Activated T-helper 2 cell treated with anti-CD3 and anti-CD28 coated beads, Interferon-gamma antibody, Interleukin-2, Interleukin-4, amounts not matched to agents 10 μg/mL and 5 μg/mL and 100 μg/mL, durations not matched to agents 14 hours and 24 hours and 36 hours (primary cell): ENCODE measurements around the gene RAPSN. TPM values are rescaled to one million over a fixed set of nuclear protein-coding genes. Genes with fewer than 3 reads are reported as not detected.

Experiments
- DNase-seq: peaks from one replicate; pipeline ENCODE4 v3.0.0; 2021; ENCODE audit warnings: low spot score
- H3K27ac Mint-ChIP-seq: one replicate; pipeline ENCODE4 v1.8.0; 2021; ENCODE audit warnings: mixed read lengths
- H3K27me3 Mint-ChIP-seq: one replicate; pipeline ENCODE4 v1.8.0; 2021; ENCODE audit warnings: low read depth, mixed read lengths
- H3K36me3 Mint-ChIP-seq: one replicate; pipeline ENCODE4 v1.8.0; 2021; ENCODE audit warnings: low read depth, mixed read lengths
- H3K4me1 Mint-ChIP-seq: one replicate; pipeline ENCODE4 v1.8.0; 2021; ENCODE audit warnings: low read depth, mixed read lengths
- H3K4me3 Mint-ChIP-seq: one replicate; pipeline ENCODE4 v1.8.0; 2021; ENCODE audit warnings: low read depth, mild to moderate bottlenecking, moderate library complexity, mixed read lengths
- H3K9me3 Mint-ChIP-seq: one replicate; pipeline ENCODE4 v1.8.0; 2021; ENCODE audit warnings: mixed read lengths
- intact Hi-C: fragments of 100-400 bp; cut with micrococcal nuclease; formaldehyde crosslinking; loops from one replicate; pipeline ENCODE4 v1.15.1; 2023
- total RNA-seq: library from RNA; stranded (reverse); gene quantifications from 2 replicates; pipeline ENCODE4 v1.2.3, GENCODE V29; 2022

RAPSN gene
- total RNA-seq, 1 donor from 2014 or later = 0.18 TPM

DNA sequence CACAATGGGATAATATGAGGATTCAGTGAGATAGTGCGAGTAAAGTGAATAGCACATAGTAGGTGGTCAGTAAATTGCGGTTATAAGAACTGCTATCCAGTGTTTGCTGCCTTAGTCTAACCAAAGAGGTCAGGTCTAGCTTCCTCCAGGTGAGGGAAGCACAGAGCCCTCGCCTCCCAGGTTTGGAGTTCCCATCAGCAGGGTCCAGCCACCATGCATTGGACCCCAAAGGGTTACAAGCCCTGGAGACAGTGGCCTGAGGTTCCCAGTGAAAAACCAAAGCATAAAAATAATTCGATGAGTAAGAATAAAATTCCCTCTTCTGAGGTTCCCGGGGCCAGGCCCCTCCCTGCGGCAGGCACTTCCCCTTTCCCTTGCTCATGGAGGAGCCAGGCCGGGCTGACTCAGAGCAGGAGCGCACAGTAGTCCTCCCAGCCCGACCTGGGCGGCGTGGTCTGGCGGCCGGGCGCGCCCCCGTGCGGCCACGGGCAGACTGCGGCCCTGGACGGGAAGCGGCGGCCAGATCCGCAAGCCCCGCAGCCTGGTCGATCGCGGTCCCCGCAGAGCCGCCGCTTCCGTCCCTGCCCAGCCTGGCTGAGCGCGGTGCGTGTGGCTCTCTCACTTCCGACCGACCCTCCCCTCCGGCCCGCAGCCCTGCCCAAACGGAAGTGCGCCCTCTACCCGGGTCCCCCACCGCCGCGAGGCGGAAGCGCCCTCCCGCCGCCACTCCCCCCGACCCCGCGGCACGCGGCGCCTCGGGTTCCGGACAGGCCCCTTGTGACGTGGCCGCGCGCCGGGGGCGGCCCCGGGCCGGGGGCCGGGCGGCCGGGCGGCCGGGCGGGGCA lies 41.0 kb downstream of the RAPSN start, which contains the start of gene SLC39A13:
TSS of gene SLC39A13 (plus strand) at position 845 of the 845 bp plus-strand sequence. CDS start 1,505 bp downstream, outside the sequence.
- intact Hi-C loops = loop anchor here (1.0 to 5.0 kb wide), 5 partner anchors 19 to 231 kb away; partner anchors contain the start of genes ARFGAP2, MADD and PSMC3
- Mint-ChIP-seq H3K27ac (peak within 1 kb of the TSS; percentile 89), H3K36me3 (no peaks in the 10 kb centered on the region), H3K4me1 (peaks cover 17% of the 10 kb centered on the region), H3K27me3 (no peaks in the 10 kb centered on the region), H3K9me3 (no peaks in the 10 kb centered on the region), H3K4me3 (peak within 1 kb of the TSS; percentile 96)
- peak; percentile 93 for DNase-seq

DNA sequence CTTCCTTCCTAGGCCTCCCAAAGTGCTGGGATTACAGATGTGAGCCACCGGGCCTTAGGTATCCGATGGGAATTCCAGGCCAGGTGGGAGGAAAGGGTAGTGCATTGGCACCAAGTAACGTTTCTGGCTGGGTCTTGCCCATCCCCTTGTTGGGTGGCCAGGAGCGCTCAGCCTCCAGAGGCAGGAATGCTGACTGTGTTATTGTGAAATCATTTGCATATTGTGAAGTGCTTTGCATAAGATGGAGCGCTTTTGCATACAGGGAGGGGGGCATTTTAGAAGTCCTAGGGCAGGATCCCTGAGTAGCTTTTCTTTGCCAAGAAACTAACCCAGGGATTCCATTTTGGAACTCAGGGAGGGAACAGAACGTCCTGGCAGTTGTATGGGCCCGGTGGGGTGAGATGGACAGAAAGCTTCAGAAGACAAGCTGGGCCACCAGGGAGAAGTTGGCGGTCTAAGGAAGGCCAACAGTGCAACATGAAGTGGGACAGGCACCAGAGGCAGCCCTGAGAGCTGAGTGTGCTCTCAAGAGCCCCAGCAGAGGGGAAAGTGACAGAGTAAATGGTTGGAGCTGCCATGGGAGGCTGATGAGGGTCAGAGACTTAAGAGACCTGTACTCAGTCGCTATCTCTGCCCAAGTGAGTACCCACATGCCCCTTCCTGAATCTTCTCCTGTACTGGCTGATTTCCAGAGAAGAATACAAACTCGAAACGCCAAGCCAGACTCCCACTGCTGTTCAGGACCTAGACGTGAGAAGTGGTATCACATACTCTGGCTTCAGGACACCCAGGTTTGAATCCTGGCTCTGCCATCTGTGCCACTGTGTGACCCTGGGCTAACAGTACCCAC lies 41.8 kb downstream of the RAPSN start:
- no peak for DNase-seq
- Mint-ChIP-seq H3K27me3 (no peaks in the 10 kb centered on the region), H3K36me3 (no peaks in the 10 kb centered on the region), H3K4me1 (peaks cover 17% of the 10 kb centered on the region), H3K9me3 (no peaks in the 10 kb centered on the region), H3K4me3 (peak overlapping the region; percentile 91), H3K27ac (peak overlapping the region; percentile 88)
- intact Hi-C loops = loop anchor here (5.0 kb wide), 2 partner anchors 135 to 230 kb away; partner anchors contain the start of genes ARFGAP2 and MADD

DNA sequence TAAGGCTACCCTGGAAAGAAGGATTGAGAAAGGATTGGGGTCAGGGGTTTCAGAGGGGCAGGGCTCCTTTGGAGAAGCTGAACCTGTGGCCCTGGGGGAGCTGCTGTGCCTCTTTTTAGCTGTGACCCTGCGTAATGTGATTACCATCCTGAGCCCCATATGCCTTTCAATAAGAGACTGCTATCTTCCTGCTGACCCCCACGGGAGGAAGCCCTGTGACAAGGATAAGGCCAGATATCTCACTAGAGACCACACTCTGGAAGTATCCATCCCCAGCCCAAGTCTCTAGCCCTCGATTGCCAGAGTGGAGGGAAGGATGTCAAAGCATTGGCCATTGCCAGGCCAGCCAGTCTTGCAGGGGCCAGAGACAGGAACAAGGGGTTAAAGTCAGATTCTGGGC lies 45.4 kb downstream of the RAPSN start:
- Mint-ChIP-seq H3K4me3 (no peak overlapping the region), H3K4me1 (peaks cover 24% of the 10 kb centered on the region), H3K27me3 (no peaks in the 10 kb centered on the region), H3K9me3 (no peaks in the 10 kb centered on the region), H3K27ac (no peak overlapping the region), H3K36me3 (no peaks in the 10 kb centered on the region)
- DNase-seq = no peak
- intact Hi-C loops = no loop called here

DNA sequence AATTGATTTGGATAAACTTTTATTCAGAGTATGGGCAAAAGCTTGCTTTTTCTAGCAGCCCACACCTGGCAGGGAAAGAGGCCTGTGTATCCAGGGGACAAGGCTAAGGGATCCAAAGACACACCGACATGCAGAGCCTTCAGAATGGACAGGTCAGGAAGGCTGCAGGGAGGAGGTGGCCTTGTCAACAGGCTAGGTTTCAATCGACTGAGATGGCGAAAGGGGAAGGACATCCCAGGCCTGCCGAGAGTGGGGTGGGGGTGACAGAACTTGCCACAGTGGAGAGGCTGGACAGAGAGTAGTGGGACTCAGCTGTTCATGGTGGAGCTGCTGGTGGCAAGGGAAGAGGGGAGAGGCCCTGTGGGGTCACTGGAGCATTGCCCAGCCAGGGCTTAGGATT lies 45.8 kb downstream of the RAPSN start:
- H3K27ac Mint-ChIP-seq = no peak overlapping the region
- H3K9me3 Mint-ChIP-seq = no peaks in the 10 kb centered on the region
- H3K4me1 Mint-ChIP-seq = peaks cover 26% of the 10 kb centered on the region
- no peaks in the 10 kb centered on the region for H3K27me3 Mint-ChIP-seq
- intact Hi-C loops = no loop called here
- no peak overlapping the region for H3K4me3 Mint-ChIP-seq
- no peaks in the 10 kb centered on the region for H3K36me3 Mint-ChIP-seq
- DNase-seq = no peak

DNA sequence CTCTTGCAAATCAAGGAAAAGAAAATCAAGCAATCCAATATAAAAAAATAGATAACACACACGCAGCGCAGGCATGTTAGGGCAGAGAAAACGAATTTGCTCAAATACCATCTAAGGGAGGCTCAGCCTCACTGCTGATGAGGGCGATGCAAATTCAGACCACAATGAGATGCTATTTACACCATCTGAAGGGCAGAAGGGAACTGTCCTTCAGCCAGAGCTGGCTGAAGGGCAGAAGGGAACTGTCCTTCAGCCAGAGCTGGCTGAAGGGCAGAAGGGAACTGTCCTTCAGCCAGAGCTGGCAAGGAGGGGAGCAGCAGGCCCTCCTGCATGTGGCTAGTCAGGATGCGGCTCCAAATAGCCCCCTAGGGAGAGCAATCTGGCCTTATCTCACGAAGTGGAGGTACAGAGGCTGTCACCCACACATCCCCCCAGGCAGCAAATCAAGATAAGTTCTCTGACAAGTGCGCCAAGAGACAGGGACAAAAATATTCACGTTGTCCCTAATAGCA lies 48.1 kb downstream of the RAPSN start:
- H3K9me3 Mint-ChIP-seq = no peaks in the 10 kb centered on the region
- H3K4me3 Mint-ChIP-seq = peak overlapping the region; percentile 63
- intact Hi-C loops = no loop called here
- no peaks in the 10 kb centered on the region for H3K27me3 Mint-ChIP-seq
- H3K27ac Mint-ChIP-seq = peak overlapping the region; percentile 71
- H3K36me3 Mint-ChIP-seq = no peaks in the 10 kb centered on the region
- DNase-seq = no peak
- peaks cover 15% of the 10 kb centered on the region for H3K4me1 Mint-ChIP-seq

DNA sequence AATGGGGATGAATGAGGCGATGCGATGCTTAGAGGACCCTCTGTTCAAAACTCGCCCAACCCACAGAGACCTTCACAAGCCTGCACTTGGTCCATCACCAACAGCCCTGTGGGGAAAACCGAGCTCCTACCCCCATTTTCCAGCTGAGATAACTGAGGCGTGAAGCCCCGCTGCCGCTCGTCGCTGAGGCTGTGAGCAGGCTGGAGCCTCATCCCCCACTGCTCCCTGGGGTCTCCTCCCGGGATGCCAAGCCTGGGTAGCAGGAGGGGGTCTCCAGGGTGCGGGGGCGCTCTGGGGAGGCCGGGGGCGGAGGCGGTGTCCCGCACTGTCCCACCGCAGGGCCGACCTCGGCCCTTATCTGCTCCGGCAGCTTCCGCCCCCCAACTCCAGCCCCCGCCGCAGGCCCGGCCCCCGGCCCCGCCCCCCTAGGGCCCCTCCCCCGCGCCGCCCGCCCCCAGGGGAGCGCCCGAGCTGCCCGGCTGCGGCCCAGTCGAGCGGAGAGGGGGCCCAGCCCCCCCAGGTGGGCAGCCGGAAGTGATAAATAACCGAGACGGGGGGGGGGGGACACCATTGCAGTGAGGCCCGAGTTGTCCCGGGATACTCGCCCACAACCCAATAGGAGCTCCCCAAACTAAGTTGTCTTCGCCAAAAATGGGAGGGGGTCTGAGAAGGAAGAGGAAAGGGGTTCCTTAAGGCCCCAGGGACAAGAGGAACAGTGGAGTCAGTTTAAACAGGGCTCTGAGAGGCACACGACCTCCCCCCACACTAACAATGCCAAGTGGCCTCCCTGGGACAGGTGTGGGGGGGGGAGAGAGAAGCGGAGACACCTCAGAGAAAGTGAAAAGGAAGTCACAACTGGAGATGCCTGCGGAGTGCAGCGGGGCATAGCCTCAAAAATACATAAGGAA lies 48.8 kb downstream of the RAPSN start:
- Mint-ChIP-seq H3K27me3 (no peaks in the 10 kb centered on the region), H3K36me3 (no peaks in the 10 kb centered on the region), H3K9me3 (no peaks in the 10 kb centered on the region), H3K4me1 (peaks cover 17% of the 10 kb centered on the region), H3K27ac (peak overlapping the region; percentile 71), H3K4me3 (peak overlapping the region; percentile 76)
- intact Hi-C loops = no loop called here
- no peak for DNase-seq

DNA sequence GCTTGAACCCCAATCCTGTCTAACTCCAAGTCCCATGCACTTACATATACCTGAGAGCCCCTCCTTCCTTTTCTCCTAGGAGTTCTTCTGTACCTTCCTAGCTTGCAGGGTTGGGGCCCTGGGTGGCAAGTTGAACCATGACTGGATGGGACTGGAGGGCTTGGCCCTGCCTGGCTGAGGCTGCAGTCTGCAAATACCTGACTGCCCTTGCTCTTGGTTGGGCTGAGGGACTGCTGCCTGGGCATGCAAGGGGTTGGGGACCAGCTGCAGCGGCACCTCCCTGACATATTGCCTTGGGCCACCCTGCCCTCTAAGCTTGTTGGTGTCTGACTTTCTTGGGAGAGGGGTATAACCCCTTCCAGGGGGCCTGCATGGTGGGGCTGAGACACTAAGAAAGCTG lies 50.4 kb downstream of the RAPSN start:
- H3K9me3 Mint-ChIP-seq = no peaks in the 10 kb centered on the region
- H3K27me3 Mint-ChIP-seq = no peaks in the 10 kb centered on the region
- H3K36me3 Mint-ChIP-seq = no peaks in the 10 kb centered on the region
- no peak overlapping the region for H3K27ac Mint-ChIP-seq
- H3K4me1 Mint-ChIP-seq = peaks cover 21% of the 10 kb centered on the region
- DNase-seq = no peak
- intact Hi-C loops = no loop called here
- peak overlapping the region; percentile 30 for H3K4me3 Mint-ChIP-seq

DNA sequence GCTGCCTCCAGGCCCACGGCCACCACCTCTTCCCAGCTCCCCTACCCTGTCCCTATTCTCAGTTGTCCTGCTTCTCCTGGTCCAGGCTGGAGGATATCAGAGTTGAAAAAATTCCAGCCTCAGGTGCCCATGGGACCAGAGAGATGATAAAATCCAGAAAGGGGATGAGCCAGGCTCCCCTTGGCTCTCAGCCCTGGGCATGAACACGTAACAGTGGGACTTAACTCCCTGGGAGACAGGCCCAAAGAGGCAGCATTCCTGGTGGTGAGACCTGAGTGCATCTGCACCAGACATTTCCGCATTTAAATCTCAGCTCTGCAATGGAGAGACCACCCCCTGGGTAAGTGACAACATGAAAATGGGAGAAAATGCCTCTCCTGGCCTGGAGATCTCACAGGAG lies 50.9 kb downstream of the RAPSN start:
- no peaks in the 10 kb centered on the region for H3K9me3 Mint-ChIP-seq
- no peaks in the 10 kb centered on the region for H3K36me3 Mint-ChIP-seq
- H3K27me3 Mint-ChIP-seq = no peaks in the 10 kb centered on the region
- no peak overlapping the region for H3K4me3 Mint-ChIP-seq
- peaks cover 21% of the 10 kb centered on the region for H3K4me1 Mint-ChIP-seq
- no peak for DNase-seq
- intact Hi-C loops = no loop called here
- no peak overlapping the region for H3K27ac Mint-ChIP-seq

DNA sequence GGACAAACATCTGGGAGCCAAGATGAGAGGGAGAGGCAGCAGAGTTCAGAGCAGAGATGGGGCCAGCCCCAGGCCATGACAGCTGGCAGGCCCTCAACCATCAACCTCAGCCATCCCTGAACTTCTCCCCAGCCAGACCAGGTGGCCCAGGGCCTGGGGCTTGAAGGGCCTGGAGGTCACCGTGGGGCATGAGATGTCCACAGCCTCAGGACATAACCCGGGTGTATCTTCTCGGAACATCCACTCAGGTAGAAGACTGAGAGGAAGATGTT lies 53.0 kb downstream of the RAPSN start:
- Mint-ChIP-seq H3K4me1 (peaks cover 19% of the 10 kb centered on the region), H3K4me3 (no peak overlapping the region), H3K27me3 (no peaks in the 10 kb centered on the region), H3K36me3 (no peaks in the 10 kb centered on the region), H3K9me3 (no peaks in the 10 kb centered on the region), H3K27ac (peak overlapping the region; percentile 91)
- no peak for DNase-seq
- intact Hi-C loops = no loop called here

DNA sequence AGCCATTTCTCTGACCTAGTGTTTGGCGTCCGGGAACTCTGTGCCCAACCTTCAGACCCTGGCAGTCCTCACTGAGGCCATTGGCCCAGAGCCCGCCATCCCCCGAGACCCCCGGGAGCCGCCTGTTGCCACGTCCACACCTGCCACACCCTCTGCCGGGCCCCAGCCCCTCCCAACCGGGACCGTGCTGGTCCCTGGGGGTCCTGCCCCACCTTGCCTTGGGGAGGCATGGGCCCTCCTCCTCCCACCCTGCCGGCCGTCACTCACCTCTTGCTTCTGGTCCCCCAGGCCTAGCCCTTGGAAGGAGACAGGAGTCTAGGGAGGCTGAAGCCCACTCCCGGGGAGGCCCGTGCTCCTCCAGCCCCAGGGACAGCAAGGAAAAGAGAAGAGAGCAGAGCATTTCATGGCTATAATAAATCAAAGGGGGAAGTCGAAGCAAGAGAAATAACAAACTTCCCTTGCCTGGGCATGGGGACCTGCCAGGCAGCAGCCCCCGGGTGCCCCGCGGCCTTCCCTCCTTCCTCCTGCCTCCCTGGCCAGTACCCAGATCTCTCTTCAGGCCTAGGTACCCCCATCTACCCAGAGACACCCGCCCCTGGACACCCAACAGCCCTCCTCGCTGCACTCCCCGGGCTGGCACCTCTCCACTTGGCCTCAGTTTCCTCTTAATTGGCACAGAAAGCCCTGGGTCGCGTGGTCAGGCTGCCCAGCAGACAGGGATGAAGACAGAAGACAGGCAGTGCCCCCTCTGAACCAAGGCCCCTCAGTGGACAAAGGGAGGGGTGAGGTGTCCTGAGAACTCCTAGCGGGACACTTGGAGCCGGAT lies 53.5 kb downstream of the RAPSN start:
- Mint-ChIP-seq H3K4me1 (peaks cover 15% of the 10 kb centered on the region), H3K27ac (peak overlapping the region; percentile 91), H3K4me3 (no peak overlapping the region), H3K27me3 (no peaks in the 10 kb centered on the region), H3K9me3 (no peaks in the 10 kb centered on the region), H3K36me3 (no peaks in the 10 kb centered on the region)
- DNase-seq = no peak
- intact Hi-C loops = no loop called here

DNA sequence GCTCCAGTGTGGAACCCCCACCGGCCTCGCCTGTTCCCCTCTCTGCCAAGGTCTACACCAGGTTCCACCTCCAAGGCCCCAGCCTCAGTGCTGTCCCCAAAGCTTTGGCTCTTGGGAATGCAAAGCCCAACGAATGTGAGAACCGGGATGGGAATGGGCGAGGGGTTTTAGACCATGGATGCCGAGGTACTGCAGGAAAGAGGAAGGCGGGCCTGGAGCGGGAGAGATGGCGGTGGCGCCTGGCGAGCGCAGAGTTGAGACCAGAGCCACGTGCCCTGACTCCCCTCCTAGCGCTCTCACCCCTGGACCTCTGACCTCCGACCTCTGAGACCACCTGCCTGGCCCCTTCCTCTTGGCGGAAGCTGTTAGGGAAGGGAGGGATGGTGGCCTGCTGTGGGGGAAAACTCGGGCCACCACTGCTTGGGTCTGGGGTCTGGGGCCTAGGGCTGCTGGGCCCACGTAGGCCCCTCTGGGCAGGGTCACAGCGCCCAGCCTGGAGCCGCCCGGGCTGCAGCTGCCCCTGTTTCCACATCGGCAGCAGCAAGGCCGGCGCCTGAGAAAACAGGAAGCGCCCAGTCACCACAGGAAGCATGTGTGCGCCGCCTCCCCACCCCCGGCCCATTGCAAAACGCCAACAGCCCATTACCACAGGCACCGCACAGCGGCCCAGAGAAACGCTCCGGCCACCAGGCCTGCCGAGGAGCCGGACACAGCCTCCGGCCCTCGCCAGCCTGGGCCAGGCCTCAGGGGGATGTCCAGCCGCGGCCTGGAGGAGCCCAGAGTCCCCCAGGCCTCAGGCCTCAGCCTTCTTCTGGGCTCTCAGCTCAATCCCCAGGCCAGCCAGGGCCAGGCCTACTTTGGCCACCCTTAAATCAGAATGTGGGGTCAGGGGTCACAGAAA lies 54.4 kb downstream of the RAPSN start:
- H3K36me3 Mint-ChIP-seq = no peaks in the 10 kb centered on the region
- H3K4me1 Mint-ChIP-seq = peaks cover 16% of the 10 kb centered on the region
- no peaks in the 10 kb centered on the region for H3K9me3 Mint-ChIP-seq
- intact Hi-C loops = no loop called here
- peak overlapping the region; percentile 91 for H3K27ac Mint-ChIP-seq
- peak overlapping the region; percentile 39 for H3K4me3 Mint-ChIP-seq
- peak; percentile 45 for DNase-seq
- H3K27me3 Mint-ChIP-seq = no peaks in the 10 kb centered on the region
